ENCODE measurements around the gene CST6. TPM values are rescaled to one million over a fixed set of nuclear protein-coding genes. Genes with fewer than 3 reads are reported as not detected.

The CST6 gene
- total and polyA plus RNA-seq, 2 of the 13 experiments (the other 11 are each of a cell fraction or from before 2014, with no cell fraction given): not detected

DNA sequence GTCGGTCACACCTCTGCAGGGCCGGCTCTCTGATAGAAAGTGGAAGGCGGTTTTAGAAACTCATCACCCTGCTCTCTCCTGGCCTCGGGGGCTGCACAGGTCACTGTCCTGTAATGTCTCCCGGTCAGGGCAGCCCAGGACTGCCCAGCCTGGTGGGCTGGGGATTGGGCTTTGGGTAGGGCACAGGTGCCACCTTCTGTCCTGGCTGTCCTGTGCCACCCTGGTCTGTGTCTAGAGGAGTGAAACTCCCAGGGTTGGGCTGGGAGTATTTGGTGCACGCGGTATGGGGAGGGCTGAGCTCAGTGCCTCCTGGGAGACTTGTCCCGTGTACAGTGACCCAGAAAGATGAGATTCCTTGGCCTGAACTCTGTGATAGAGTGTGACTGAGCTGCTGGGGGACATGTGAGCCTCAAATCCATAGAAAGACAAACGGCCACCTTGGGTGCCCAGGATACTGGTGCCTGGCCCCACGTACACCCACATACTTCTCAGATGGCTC, 32.5 kb upstream of the CST6 start (continued):
- TF ChIP-seq HMGXB4 (CRISPR knock-in tag; IDR thresholded peaks at IDR 0.05; ENCODE audit: borderline replicate concordance in 1 of 2, low read depth in 1 of 2) (no peak), ATF6 (CRISPR knock-in tag; conservative IDR thresholded peaks at IDR 0.05) (no peak), JDP2 (CRISPR knock-in tag; IDR thresholded peaks at IDR 0.05; ENCODE audit: borderline replicate concordance) (no peak), TBL1XR1 (IDR thresholded peaks at IDR 0.05; ENCODE audit: borderline replicate concordance, low read length, partially characterized antibody) (no peak), ETV6 (CRISPR knock-in tag; conservative IDR thresholded peaks at IDR 0.05) (no peak), ZBTB21 (CRISPR knock-in tag; IDR thresholded peaks at IDR 0.05) (no peak), MTF1 (CRISPR knock-in tag; IDR thresholded peaks at IDR 0.05) (no peak)

DNA sequence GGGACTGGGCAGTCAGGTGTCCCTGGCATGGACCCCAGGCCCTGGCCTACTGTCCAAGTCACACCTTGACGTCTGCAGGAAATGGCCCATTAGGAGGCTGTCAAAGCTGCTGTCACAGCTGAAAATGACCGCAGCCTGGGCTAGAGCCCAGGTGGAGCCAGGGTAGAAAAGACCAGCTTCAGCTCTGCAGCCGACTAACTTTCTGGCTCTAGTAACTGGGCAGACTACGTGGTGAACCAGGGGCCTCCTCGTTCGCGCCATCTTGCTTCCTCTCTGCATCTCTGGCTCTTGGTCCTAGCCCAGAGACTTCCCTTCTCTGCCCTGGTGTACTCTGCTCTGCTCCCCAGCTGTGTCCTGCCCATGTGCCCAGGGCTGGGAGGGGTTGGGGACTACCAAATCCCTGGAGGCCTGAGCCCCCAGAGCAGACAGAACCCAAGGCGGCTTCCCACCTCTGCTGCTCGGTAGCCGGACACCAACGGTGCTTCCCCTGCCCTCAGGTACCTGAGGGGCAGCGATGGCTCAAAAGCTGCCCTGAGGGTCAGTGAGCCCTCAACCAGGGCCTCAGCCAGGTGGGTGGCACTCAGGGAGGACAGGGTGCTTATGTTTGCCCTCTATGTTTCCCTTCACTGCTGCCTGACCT, 30.6 kb upstream of the CST6 start:
- Histone ChIP-seq H2AFZ (ENCODE audit: low read length) (no peak overlapping the region), H4K20me1 (ENCODE audit: insufficient read depth, low read length) (no peaks in the 10 kb centered on the region), H3K27me3 (ENCODE audit: control insufficient read depth in 1 of 2, insufficient read depth in 2 of 2, low read length in 2 of 2) (no peaks in the 10 kb centered on the region; a peak in 1 of 5 replicates), H3K36me3 (replicated peaks in 1 of 2; ENCODE audit: control insufficient read depth in 1 of 2, insufficient read depth in 2 of 2, low read length in 2 of 2) (peaks cover 5 to 18% of the 10 kb centered on the region in 2 experiments; a peak in 3 of 5 replicates), H3K4me1 (ENCODE audit: insufficient read depth, low read length) (peaks cover 15% of the 10 kb centered on the region), H3K27ac (ENCODE audit: extremely low read length, insufficient read depth, low read length) (no peak overlapping the region), H3K4me2 (ENCODE audit: low read depth, low read length) (no peak overlapping the region), H3K9ac (ENCODE audit: insufficient read depth, low read depth, low read length) (no peak overlapping the region), H3K4me3 (replicated peaks in 1 of 3; ENCODE audit: insufficient read depth in 1 of 3, low read depth in 2 of 3, low read length in 3 of 3) (no peak overlapping the region), H3K9me3 (ENCODE audit: low read length) (no peaks in the 10 kb centered on the region), H3K79me2 (ENCODE audit: insufficient read depth, low read length) (no peaks in the 10 kb centered on the region)
- no peak for ATAC-seq
- CTCF ChIA-PET (ENCODE audit: low intra/inter-chr PET ratio, low total read pairs): interaction anchor here (0.8 kb wide), 1 partner anchor 8 kb away, joined by 7 read pairs; no protein-coding TSS in a partner anchor
- BruUV-seq (replicated peaks): no TSS peak
- DNase-seq (ENCODE audit: low spot score): no peak
- POLR2A ChIA-PET: no interaction called here
- WGBS (ENCODE audit: low lambda C conversion rate): 85% methylated on average over 11 of the region's 12 CpGs
- TF ChIP-seq PRPF4 (IDR thresholded peaks at IDR 0.05; ENCODE audit: low read depth, low read length, poor library complexity, severe bottlenecking) (no peak), ARHGAP35 (CRISPR knock-in tag; IDR thresholded peaks at IDR 0.05; ENCODE audit: borderline replicate concordance) (no peak), STAG1 (CRISPR knock-in tag; IDR thresholded peaks at IDR 0.05) (no peak), KDM2A (CRISPR knock-in tag; IDR thresholded peaks at IDR 0.05; ENCODE audit: borderline replicate concordance, low read depth) (peak; percentile 10; the same call in 1 of the 2 replicates), AKAP8 (CRISPR knock-in tag; IDR thresholded peaks at IDR 0.05) (no peak), ZNF572 (CRISPR knock-in tag; IDR thresholded peaks at IDR 0.05) (no peak), AGO2 (optimal IDR thresholded peaks at IDR 0.05; ENCODE audit: low read depth, low read length) (peak; percentile 47), JUND (CRISPR knock-in tag; IDR thresholded peaks at IDR 0.05) (no peak), ATF7-NPFF (CRISPR knock-in tag; IDR thresholded peaks at IDR 0.05; ENCODE audit: low read depth) (no peak), EHMT2 (IDR thresholded peaks at IDR 0.05; ENCODE audit: borderline replicate concordance, low read depth, low read length) (no peak), ZNF124 (CRISPR knock-in tag; IDR thresholded peaks at IDR 0.05) (no peak), TBX2 (CRISPR knock-in tag; IDR thresholded peaks at IDR 0.05; ENCODE audit: borderline replicate concordance) (no peak)
- FAIRE-seq: no peak
- in situ Hi-C loops (cut with HindIII; ENCODE audit: extremely low pct_ligation_motif_present, low pct_unique_long_range_greater_than_20kb): loop anchor here (10.0 kb wide), 1 partner anchor 266 kb away; the partner anchor contains the start of gene KAT5
- intact Hi-C loops (cut with micrococcal nuclease; ENCODE audit: unreplicated experiment): no loop called here

Data from HepG2 (cell line).